EH (cell line): ENCODE measurements around the gene UNC119.

Experiments
- DNase-seq: peaks from one replicate; pipeline ENCODE4 v3.0.0-alpha.2; 2015; ENCODE audit warnings: low read depth

UNC119 gene

DNA sequence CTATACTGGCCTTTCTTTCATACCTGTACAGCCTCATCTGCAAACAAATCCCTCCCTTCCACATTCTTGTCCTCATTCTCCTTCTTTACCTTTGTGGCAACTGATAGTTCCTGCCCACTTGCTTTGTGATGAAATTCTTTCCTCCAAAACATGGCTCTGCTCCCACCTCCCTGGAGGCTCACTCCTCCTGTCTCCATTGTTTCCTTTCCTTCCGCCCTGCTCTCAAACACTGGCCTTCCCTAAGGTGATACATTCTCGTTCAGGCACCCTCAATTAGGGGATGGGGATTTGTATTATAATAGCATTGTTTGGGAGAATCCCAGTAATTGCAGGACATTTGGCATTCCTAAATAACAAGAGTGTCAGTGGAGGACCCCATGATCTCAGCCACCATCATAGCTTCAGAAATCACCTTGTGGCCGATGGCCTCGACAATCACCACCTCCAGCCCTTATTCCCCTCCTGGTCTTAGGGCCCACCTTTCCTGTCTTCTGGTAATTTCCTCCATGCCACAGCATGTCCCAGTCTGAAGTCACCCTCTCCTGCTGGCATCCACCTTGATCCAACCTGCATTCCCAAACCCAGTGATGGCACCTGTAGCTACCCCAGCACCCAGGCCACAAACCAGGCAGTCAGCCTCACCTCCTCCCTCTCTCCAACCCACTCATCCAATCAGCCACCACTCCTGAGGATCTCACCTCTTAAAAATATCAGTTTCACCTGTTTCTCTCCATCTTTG lies 7.9 kb downstream of the UNC119 start:
- DNase-seq = no peak

DNA sequence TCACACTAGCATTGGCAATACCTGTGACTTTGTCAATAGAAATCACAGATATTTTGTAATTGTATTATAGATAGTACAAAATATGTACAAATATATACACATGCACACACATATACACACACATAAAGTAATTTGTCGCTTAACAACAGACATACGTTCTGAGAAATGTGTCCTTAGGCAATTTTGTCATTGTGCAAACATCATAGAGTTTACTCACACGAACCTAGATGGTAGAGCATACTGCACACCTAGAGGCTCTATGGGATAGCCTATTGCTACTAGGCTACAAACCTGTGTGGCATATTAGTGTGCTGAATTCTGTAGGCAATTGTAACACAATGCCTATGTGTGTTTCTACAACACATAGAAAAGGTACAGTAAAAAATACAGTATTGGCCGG lies 11.0 kb downstream of the UNC119 start:
- no peak for DNase-seq

DNA sequence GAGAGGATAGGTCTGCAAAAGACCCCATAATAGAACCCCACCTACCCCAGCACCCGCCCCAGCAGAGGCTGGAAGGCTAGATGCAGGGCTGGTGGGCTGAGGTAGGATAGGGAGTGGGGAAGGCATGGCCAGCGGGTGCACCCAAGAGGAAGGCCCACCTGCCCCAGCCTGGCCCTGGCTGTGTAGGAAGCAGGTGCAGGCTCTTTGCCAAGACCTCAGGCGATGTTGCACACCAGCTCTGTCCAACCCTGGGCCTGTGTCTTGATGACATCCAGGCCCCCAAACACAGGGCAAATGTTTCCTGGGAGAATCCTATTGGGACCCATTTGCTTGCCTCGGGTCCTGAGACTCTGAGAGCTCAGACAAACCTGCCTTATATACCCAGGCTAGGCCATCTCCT lies 12.2 kb downstream of the UNC119 start:
- DNase-seq = no peak

DNA sequence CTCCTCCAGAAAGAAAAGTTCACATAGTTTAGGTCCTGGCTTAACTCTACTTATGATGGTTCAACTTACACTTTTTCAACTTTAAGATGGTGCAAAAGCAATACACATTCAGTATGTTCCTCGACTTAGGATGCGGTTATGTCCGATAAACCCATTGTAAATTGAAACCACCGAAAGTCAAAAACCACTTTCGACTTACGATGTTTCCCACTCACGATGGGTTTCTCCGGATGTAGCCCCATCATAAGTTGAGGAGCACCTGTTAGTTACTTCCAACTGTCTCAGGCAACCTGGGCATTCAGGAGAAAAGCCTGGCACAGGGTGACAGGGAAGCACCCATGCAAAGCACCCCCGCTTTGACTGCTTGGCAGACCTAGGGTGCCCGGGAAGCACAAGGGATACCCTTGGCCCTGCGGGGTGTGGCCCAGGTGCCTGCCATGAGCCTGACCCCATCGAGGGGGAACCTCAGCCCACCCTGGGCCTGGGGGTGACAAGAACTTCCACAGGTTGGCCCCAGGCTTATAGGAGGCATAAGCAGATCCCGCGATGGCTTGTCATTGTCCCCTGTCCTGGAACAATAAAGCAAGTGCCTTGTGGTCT lies 14.0 kb downstream of the UNC119 start:
- no peak for DNase-seq

DNA sequence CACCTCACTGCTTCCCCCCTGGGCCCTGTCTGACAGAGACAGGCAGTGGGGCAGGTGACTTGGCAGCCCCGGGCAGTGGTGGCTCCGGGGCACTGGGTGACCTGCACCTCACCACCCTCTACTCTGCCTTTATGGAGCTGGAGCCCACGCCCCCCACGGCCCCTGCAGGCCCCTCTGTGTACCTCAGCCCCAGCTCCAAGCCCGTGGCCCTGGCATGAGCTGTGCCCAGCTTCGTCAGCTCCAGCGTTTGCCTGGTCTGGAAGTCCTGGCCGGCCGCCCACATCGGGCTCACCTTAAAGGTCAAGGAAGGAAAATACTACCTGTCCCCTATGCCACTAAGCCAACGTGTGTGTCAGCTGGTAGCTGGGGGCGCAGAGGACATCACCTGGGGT lies 15.2 kb downstream of the UNC119 start:
- no peak for DNase-seq

DNA sequence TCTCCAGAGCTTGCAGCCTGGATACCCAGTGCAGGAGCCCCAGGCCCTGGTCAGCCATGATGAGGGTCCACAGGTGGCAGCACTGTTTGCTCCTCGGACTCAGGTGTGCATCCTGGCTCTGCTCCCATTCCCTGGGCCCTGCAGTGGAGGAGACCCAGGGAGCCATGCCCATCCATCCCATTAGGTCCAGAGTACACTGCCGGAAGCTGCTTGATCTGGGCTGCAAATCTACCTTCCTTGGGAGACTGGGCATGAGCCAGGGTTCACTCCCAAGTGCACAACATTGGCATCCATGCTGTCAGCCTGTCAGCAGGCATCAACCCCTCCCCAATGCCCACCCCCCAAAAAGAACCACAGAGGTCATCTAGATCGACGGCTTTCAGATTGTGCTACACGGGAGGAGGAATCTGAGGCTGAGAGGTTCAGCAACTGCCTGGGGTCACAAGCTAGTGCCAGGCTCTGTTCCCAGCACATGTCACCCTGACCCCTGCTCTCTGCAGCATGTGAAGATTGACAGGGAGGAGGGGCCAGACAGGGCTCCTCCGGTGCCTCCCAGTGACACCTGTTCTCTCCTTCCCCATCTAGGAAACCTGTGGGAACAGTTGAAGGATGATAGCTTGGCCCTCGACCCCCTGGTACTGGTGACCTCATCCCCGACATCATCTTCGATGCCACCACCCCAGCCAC lies 15.7 kb downstream of the UNC119 start:
- no peak for DNase-seq

DNA sequence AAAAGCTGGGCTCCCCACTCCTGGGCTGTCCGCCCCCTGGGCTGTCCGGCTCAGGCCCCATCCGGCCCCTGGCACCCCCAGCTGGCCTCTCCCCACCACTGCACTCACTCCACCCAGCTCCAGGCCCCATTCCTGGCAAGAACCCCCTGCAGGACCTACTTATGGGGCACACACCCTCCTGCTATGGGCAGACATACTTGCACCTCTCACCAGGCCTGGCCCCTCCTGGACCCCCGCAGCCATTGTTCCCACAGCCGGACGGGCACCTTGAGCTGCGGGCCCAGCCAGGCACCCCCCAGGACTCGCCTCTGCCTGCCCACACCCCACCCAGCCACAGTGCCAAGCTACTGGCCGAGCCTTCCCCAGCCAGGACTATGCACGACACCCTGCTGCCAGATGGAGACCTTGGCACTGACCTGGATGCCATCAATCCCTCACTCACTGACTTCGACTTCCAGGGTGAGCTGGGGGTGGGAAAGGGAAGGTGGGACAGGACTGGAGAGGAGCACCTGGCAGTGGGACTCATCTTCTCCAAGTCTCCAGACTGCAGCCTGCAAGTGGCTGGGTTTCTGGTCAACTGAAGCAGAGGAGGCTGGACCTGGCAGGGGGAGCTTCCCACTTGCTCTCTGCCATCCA lies 17.6 kb downstream of the UNC119 start:
- no peak for DNase-seq

DNA sequence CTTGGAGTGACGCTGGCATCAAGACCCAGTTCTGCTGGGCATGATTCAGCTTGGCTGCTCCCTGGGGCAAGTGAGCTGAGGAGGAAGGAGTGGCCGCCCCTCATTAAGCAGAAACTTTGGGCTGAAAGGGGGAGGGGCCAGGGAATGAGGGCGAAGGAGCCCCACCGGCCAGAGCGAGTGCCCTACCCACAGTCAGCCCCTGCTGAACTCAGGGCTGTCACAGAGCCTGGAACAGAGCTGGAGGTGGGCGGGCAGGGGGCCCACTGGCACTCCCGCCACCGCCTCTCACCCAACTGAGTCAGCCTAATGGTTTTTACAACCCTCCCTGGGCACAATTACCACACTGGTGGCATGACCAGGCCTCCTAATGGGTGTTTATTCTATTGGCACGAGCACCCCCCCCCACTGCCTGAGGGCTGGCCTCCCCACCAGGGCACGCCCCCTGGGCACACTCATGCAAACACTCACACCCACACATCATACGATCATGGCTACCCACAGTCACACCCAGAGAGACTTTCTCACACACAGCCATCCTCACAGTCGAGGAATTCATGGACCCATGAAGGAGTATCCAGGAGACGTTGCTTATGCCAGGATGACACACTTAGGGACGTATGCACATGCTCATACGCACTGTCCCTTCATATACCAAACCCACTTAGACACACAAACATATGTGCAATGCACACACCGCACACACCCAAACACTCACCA lies 19.2 kb downstream of the UNC119 start:
- peak; percentile 25 for DNase-seq

DNA sequence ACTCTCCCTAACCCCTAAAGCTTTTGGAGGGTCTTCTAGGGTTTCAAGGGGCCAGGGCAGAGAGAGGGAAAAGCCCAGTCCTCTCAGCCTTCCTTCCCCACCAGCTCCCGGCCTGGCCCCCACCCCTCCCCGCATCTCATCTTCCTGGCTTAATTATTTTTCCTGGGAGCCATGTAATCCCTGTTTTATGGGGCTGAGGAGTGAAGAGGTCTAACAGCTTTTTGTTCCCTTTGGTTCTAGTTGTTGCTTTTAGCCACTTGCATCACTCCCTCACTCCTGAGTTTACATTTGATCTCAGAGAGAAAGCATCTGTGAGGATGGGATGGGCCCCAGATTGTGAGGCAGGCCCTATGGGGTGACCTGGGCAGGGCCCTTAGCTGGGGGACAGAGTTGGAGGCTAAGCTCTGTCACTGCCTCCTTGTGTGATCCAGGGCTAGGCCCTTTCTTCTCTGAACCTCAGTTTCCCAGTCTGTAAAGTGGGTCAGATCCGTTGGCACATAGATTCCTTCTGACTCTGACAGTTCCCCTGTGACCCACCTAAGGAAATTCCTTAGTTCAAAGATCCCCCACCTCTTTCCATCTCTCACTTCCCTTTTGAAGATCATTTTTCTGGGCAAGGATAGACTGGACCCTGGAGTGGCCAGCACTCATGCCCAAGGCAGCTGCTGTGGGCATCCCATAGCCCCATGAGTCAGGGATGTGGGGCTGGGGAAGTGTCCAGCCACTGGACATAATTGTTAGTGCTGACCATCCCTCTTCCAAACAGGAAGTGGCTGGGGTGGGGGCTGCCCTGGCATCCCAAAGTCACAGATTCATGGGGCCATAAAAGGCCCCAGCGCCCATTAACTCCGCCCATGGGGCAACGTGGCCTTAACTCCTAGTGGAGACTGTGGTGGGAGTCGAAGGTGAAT lies 20.1 kb downstream of the UNC119 start:
- DNase-seq = peak; percentile 29

DNA sequence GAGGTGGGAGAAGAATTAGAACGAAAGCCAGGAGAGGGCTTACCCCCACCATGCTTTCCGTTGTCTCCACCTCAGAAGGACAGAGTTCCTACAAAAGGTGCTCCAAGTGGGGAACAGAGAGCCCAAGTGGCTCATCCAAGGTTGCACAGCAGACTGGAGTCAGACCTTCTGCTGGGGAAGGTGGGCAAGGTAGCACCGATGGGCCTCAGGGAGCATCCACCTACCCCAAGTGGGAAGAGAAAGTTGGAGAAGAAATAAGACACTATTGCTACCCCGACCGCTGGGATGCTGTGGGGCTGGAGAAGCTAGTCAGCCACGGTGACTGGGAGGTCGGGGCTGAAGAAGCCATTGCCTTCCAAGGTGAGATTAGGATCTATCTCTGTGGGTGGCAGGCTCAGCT lies 21.5 kb downstream of the UNC119 start:
- no peak for DNase-seq

DNA sequence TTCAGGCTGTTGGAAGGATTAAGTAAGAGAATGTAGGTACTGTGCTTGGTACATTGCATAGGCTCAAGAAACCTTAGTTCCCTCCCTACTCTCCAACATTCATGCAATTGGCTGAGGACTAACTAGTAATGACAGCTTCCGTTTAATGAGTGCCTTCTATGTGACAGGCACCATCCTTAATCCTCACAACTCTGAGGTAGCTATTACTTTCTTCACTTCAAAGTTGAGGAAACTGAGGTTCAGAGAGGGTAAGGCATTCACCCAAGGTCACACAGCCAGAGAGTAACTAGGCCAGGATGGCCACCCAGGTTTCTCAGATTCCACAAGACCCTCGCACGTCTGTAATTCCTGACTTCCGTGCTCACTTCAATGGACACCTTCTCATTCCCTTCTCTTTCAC lies 22.2 kb downstream of the UNC119 start:
- DNase-seq = no peak

DNA sequence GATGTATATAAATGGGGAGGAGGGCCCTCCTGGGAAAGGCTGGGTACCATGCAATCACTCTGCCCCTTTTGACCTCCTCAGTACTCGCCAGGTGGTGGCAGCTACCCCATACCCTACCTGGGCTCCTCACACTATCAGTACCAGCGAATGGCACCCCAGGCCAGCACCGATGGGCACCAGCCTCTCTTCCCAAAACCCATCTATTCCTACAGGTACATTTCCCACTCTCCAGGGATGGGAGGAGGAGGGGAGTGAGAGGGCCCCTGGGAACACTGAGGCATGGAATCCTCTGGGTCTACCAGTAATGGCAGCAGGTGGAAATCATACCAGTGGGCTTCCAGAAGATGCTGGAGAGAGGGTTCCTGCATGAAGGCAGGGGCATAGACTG lies 23.4 kb downstream of the UNC119 start:
- DNase-seq = no peak

DNA sequence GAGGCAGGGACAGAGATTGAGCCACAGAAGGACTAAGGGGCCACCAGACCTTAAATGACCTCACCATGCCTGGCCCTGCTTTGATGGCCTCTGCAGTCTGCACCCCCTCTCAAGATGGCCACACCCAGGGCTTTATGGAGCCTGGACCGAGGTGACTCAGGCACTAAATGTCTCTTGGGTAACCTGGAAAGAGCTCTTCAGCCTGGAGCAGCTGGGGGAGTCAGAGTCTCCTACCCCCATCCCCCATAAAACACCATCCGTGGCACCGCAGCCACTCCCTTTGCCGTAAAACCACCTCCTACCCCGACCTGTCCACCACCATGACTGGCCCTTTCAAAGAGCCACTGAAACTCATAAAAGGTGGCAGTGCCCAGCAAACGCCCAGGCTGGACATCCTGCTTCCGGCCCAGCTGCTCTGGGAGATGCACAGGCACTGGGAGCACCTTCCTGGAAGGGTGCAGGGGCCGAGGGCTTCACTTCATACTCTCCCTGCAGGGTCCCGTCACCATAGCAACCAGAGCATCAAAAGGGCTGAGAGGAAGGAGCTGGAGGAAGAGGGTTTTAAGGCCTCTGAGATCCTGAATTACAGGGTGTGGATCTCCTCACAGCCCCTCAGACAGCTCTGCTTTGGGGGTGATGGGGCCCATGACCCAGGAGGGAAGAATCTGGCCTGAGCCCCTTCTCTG lies 24.0 kb downstream of the UNC119 start:
- DNase-seq = peak; percentile 56

DNA sequence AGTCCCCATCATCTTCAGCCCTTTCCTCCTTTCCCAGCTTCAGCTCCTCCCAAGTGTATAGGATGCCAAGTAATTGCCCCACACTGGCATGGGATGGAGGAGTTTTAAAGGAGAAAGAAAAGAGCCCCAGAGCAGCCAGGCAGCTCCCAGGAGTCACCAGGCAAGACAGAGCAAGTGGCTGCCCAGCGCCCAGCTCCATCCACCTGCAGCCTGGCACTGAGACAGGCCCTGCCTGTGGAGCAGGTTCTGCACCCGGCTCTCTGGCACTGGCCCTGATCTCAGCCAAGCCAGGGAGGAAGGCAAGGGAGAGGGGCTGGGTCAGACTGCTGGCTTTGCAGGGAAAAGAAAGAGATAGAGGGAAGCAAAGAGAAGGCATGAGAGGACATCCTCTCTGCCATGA lies 24.6 kb downstream of the UNC119 start:
- no peak for DNase-seq

DNA sequence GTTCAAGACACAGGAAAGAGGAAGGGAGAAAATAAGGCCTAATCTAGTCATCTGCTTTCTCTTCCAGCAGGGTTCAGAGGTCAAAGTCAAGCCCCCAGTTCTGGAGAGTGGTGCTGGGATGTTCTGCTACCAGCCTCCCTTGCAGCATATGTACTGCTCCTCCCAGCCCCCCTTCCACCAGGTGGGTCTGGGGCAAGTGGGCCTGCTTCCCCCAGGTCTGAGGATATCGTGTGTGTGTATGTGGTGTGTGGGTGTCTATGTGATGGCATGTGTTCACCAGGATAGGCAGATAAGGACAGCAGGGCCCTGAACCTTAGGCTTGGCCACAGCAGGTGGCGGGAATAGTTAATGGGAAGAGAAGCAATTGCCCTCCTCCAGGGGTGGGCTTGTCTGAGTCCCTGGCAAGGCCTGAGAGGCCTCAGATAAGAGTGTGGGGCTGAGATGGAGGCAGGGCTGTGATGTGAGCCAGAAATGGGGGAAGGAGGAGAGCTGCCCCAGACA lies 25.2 kb downstream of the UNC119 start:
- no peak for DNase-seq

DNA sequence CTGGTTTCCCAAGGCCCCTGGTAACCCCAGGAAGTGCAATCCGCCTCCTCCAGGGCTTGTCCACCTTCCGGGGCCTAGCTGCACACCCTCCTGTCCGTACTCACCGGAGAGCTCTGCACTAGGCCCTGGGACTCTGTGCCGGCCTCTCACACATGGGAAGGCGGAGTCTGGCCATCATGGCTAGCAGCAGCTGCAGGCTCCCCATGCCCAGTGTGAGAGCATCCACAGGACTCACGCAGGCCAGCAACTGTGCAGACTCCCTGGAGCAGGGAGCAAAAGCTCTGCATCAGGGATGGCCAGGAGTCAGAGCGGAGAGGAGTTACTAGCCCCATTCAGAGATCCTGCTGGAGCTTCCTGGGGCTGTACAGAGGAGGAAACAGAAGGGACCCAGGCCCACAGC lies 26.0 kb downstream of the UNC119 start:
- no peak for DNase-seq

DNA sequence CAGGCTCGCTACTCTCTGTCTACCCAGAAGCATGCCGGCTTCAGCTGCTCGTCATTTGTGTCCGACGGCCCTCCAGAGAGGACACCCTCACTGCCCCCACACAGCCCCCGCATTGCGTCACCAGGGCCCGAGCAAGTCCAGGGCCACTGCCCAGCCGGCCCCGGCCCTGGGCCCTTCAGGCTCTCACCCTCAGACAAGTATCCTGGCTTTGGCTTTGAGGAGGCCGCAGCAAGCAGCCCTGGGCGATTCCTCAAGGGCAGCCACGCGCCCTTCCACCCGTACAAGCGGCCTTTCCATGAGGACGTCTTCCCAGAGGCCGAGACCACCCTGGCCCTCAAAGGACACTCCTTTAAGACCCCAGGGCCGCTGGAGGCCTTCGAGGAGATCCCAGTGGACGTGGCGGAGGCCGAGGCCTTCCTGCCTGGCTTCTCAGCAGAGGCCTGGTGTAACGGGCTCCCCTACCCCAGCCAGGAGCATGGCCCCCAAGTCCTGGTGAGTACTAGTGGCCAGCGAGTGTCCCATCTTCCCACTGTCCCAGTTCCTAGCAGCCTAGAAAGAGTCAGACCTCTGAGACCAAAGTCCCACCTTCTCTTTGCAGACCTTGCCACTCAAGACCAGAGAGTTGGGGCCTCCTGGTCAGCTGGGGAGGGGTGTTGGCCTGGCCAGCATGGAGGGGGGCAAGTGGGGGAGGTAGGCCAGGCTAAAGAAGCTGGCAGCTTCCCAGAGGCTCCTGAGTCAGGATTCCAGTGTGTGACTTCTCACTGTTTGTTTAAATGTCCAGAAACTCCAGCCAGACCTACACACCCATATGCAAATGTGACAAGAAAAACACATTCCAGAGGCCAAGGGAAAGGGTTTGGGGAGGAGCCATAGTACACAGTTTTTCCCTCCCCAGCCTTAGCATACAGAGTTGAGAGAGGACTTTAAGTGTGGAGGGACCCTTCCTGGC lies 27.7 kb downstream of the UNC119 start:
- DNase-seq = peak; percentile 88

DNA sequence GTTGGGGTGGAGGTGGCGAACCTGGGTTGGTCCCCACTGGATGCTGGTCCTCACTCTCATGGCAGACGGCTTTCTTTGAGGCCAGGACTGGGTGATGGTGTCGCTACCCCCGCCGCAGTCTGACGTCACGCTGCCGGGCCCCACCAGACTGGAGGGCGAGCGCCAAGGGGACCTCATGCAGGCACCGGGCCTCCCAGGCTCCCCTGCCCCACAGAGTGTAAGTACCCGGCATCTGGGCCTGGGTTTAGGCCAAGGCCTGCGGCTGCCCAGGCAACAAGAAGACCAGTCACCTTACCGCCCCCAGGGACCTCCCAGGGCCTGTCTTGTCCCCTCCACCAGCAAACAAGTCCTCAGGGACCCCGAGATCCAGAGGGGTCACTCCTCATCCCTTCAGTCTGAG lies 28.5 kb downstream of the UNC119 start:
- no peak for DNase-seq

DNA sequence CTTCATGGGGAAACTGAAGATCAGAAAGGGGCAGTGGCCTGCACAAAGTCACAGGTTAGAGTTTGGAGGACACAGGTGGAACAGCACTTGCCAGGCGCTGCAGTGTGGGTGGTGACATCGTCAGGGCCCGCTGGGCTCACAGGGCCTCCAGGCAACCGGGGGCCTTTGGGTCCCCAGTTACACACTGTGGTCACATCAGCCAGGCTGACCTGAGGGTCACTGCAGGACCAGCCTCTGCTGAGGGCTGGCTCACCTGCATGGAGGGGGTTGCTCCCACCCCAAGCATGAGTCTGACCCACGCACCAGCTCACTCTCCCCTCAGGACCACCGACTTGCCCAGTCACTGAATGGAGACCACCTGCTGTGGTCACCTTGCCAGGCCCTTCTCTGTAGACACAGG lies 29.2 kb downstream of the UNC119 start:
- DNase-seq = no peak
